GM12892 (cell line): ENCODE data around the gene IRS2.

Source experiments
- POLR2AphosphoS5 ChIP-seq: IDR thresholded peaks from 2 replicates; pipeline ENCODE4 v1.6.1; 2011; ENCODE audit warnings: low read depth, low read length, control low read depth
- TAF1 ChIP-seq: IDR thresholded peaks from 2 replicates; pipeline ENCODE4 v1.6.1; 2011; ENCODE audit warnings: low read depth, mild to moderate bottlenecking, control low read depth, low read length, borderline replicate concordance

- TF ChIP-seq POLR2AphosphoS5 (no peak), TAF1 (no peak)
These were observed 32.5 kb upstream of the IRS2 start for GRCh38 chr13:109818886-109819285.
